ENCODE data around the gene DIPK1B. TPM values are rescaled to one million over a fixed set of nuclear protein-coding genes. Genes with fewer than 3 reads are reported as not detected.
"Not testable (repeated sequence)": the region's sequence is repeated elsewhere in the genome, so short reads cannot be mapped to it uniquely, and the experiment has no call there.

Gene DIPK1B
- total RNA-seq, 2 donors from 2014 or later: 2.0 to 25.7 TPM

GRCh38 chr9:136765041-136765440 lies 52.7 kb downstream of the DIPK1B start:
- no peaks in the 10 kb centered on the region for H3K9me3 ChIP-seq
- H3K27ac ChIP-seq: no peak overlapping the region
- TF ChIP-seq POLR2A (IDR thresholded peaks at IDR 0.05) (no peak), CTCF (IDR thresholded peaks at IDR 0.05) (no peak)
- WGBS, 2 donors: 85% methylated on average over 12 of the region's 14 CpGs; no CpG with 5 or more reads in 1 of the 2 donors
- no peak for DNase-seq
- H3K4me1 ChIP-seq: no peaks in the 10 kb centered on the region
- intact Hi-C loops (cut with DNase I): no loop called here
- H3K27me3 ChIP-seq: no peaks in the 10 kb centered on the region
- no peak overlapping the region for H3K4me3 ChIP-seq
- ATAC-seq: no peak
- no peaks in the 10 kb centered on the region for H3K36me3 ChIP-seq (replicated peaks in 1 of 2; ENCODE audit: insufficient read depth in 1 of 2, low read depth in 2 of 2)

GRCh38 chr9:136765745-136766409 lies 53.5 kb downstream of the DIPK1B start:
- ATAC-seq; DNase-seq; H3K27me3 ChIP-seq; H3K4me3 ChIP-seq; intact Hi-C loops (cut with DNase I); H3K27ac ChIP-seq; H3K36me3 ChIP-seq (replicated peaks in 1 of 2; ENCODE audit: insufficient read depth in 1 of 2, low read depth in 2 of 2); H3K4me1 ChIP-seq; H3K9me3 ChIP-seq: not testable (repeated sequence)
- WGBS, 2 donors: 73 to 75% methylated on average over 14 of the region's 14 CpGs

GRCh38 chr9:136766410-136767120 lies 54.2 kb downstream of the DIPK1B start:
- DNase-seq: peak in 3 of 4 donors; percentile 63 to 67 (median 66)
- intact Hi-C loops (cut with DNase I); H3K9me3 ChIP-seq; H3K36me3 ChIP-seq (replicated peaks in 1 of 2; ENCODE audit: insufficient read depth in 1 of 2, low read depth in 2 of 2); H3K4me3 ChIP-seq; H3K27ac ChIP-seq; ATAC-seq; H3K4me1 ChIP-seq; H3K27me3 ChIP-seq: not testable (repeated sequence)
- WGBS, 2 donors: 32 to 46% methylated on average over 12 to 18 of the region's 18 CpGs
- TF ChIP-seq CTCF (IDR thresholded peaks at IDR 0.05): peak in 2 of 7 experiments; percentile 18 to 37

GRCh38 chr9:136769710-136770191 lies 57.4 kb downstream of the DIPK1B start:
- 11 to 15% methylated on average over 11 of the region's 16 CpGs for WGBS, 2 donors
- Histone ChIP-seq H3K27me3 (no peaks in the 10 kb centered on the region), H3K9me3 (no peaks in the 10 kb centered on the region), H3K4me3 (no peak overlapping the region), H3K4me1 (no peaks in the 10 kb centered on the region), H3K36me3 (replicated peaks in 1 of 2; ENCODE audit: insufficient read depth in 1 of 2, low read depth in 2 of 2) (no peaks in the 10 kb centered on the region), H3K27ac (no peak overlapping the region)
- peak; percentile 39 to 50 (median 42) for DNase-seq
- peak; percentile 38 to 54 (median 43) for TF ChIP-seq CTCF (IDR thresholded peaks at IDR 0.05)
- TF ChIP-seq POLR2A (IDR thresholded peaks at IDR 0.05): no peak
- intact Hi-C loops (cut with DNase I): no loop called here
- peak; percentile 77 for ATAC-seq

GRCh38 chr9:136771907-136772415 lies 59.6 kb downstream of the DIPK1B start:
- H3K36me3 ChIP-seq (replicated peaks in 1 of 2; ENCODE audit: insufficient read depth in 1 of 2, low read depth in 2 of 2): no peaks in the 10 kb centered on the region
- H3K4me3 ChIP-seq: no peak overlapping the region
- no peak overlapping the region for H3K27ac ChIP-seq
- intact Hi-C loops (cut with DNase I): no loop called here
- no peaks in the 10 kb centered on the region for H3K9me3 ChIP-seq
- ATAC-seq (no peak), DNase-seq (no peak)
- H3K4me1 ChIP-seq: no peaks in the 10 kb centered on the region
- no peak for TF ChIP-seq POLR2A (IDR thresholded peaks at IDR 0.05)
- no peak for TF ChIP-seq CTCF (IDR thresholded peaks at IDR 0.05)
- H3K27me3 ChIP-seq: no peaks in the 10 kb centered on the region
- WGBS, 2 donors: 75 to 87% methylated on average over 3 of the region's 3 CpGs
